Stromal cell of bone marrow (primary cell): ENCODE results near the gene HSF5.
A peak's percentile ranks its signal among the peaks of the same experiment; 100 is the strongest.
"Not testable (repeated sequence)": the region's sequence is repeated elsewhere in the genome, so short reads cannot be mapped to it uniquely, and the experiment has no call there.

Experiments
- DNase-seq: peaks from one replicate; pipeline ENCODE4 v3.0.0-alpha.2; 2012; ENCODE audit warnings: low read depth

Gene HSF5

DNA sequence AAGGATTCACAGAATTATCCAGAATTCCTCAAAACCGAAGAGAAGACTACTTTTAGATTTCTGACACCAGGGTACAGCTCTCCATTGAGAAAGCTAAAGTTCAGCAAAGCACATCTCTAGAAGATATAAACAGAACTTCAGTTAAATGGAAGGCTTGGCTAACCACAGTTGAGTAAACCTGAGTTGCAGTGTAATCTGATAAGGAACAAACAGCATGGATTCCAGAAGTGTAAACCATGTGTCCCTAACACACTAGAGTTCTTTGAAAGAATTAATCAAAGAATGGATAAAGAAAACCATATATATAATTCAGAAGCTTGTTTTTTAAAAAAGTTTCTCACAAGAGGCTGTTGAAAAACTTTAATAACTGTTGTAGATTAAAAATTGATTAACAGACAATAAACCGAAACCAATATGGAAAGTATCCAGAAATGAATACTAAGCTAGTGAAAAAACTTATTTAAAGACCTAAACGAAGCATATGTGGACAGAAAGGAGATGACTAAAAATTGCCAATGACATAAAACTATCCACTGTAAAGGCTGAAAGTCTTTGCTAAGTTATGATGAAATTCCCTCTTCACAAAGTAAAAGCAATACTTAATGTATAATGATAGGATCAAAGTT lies 75.1 kb downstream of the HSF5 start:
- DNase-seq = no peak

GRCh38 chr17:58412064-58412703 lies 76.0 kb downstream of the HSF5 start:
- no peak for DNase-seq

GRCh38 chr17:58411408-58411894 lies 76.8 kb downstream of the HSF5 start:
- DNase-seq = no peak

GRCh38 chr17:58410714-58411407 lies 77.3 kb downstream of the HSF5 start:
- no peak for DNase-seq

DNA sequence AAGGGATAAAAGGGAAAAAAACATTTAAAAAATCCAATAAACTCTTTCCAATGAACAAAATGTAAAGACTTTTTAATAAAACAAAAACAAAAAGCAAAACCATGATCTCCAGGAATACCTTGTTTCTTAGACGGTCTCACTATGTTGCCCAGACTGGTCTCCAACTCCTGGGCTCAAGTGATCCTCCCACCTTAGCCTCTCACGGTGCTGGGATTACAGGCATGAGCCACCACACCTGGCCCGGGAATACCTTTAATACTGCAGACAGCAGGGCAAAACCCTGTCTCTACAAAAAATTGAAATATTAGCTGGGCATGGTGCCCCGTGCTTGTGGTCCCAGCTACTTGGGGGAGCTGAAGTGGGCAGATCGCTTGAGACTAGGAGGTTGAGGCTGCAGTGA lies 78.8 kb downstream of the HSF5 start:
- DNase-seq = no peak

- DNase-seq = no peak
These were observed 84.9 kb downstream of the HSF5 start for GRCh38 chr17:58403311-58403710.

GRCh38 chr17:58402679-58403078 lies 85.5 kb downstream of the HSF5 start:
- no peak for DNase-seq

DNA sequence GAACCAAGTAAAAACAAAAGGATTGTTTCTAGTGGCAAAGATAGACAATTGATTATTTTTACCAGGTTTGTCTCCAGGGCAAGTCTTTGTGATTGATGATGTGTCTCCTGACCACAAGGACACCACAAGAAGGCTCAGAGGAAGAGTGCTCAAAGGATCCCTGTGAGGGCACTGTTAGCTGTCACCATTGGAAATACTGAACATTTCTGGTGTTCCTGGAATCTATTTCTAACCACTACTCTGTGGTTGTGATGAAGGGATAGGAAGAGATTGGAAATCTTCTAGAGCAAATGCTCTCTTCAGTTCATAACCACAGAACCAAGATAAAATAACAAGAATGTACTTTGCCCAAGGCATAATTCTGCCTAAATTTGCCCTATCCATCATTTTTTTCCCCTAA lies 86.2 kb downstream of the HSF5 start:
- peak; percentile 11 for DNase-seq

GRCh38 chr17:58401287-58401686 lies 86.9 kb downstream of the HSF5 start:
- no peak for DNase-seq

- DNase-seq = no peak
These were observed 87.4 kb downstream of the HSF5 start for GRCh38 chr17:58400826-58401225.

- DNase-seq = no peak
These were observed 88.2 kb downstream of the HSF5 start for GRCh38 chr17:58399974-58400373.

GRCh38 chr17:58398574-58399266 lies 89.5 kb downstream of the HSF5 start:
- DNase-seq = no peak

DNA sequence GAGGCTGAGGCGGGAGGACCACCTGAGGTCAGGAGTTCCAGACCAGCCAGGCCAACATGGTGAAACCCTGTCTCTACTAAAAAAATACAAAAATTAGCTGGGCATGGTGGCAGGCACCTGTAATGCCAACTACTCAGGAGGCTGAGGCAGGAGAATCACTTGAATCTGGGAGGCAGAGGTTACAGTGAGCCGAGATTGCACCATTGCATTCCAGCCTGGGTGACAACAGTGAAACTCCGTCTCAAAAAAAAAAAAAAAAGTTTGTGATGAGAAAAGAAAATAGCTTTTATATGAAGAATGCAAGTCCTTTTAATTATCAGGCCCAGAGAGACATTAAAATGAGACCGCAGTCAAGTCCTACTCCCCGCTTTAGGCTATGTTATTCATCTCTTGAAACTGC lies 90.8 kb downstream of the HSF5 start:
- DNase-seq = not testable (repeated sequence)

DNA sequence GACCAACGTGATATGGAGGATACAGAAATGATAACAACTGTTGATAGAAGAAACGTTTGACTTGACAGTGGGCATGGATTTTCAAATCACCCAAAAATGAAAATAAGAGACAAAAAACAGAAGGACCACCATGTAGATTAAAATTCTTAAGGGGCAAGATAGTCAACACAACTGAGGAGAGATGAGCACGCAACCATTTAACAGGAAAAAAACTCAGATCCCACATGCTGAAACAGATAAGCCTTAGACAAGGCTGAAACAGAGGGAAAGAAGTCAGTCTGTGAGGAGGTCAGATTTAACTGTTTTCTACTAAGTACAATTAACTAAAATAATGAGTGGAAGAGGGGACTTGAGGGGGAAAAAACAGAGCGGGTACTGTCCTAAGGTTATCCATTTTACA lies 92.0 kb downstream of the HSF5 start:
- DNase-seq = no peak

DNA sequence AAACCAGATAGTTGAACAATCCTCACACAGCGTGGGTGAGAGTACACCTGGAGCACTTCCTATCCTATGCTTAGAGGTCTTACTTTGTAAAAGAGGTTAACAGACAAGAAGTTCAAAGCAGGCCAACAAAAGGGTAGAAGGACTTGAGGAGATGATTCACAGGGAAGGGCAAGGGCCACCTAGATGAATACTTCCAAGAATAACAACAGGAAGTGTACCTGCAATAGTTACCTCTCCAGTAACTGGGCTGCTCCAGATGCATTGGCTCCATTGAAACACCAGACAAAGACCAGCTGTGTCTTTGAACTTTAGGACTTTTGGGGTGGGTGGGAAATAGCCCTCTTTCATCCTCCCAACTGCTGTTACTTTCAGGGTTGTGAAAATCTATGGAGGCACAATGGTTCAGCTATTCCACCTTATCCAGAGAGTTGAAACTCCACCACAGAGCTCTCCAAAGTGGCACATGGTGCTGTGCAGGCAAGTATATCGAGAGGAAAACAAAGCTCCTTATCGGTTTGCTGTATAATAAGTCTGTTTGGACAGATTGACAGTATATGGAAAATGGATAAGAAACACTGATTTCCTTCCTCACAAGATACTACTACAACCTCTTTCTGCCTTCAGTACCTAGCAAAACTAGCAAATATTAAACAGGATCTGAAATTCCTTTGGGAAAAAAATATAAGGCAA lies 93.5 kb downstream of the HSF5 start:
- DNase-seq = no peak

- DNase-seq = no peak
These were observed 96.8 kb downstream of the HSF5 start for GRCh38 chr17:58391302-58391984.

GRCh38 chr17:58390884-58391283 lies 97.3 kb downstream of the HSF5 start:
- DNase-seq = no peak

DNA sequence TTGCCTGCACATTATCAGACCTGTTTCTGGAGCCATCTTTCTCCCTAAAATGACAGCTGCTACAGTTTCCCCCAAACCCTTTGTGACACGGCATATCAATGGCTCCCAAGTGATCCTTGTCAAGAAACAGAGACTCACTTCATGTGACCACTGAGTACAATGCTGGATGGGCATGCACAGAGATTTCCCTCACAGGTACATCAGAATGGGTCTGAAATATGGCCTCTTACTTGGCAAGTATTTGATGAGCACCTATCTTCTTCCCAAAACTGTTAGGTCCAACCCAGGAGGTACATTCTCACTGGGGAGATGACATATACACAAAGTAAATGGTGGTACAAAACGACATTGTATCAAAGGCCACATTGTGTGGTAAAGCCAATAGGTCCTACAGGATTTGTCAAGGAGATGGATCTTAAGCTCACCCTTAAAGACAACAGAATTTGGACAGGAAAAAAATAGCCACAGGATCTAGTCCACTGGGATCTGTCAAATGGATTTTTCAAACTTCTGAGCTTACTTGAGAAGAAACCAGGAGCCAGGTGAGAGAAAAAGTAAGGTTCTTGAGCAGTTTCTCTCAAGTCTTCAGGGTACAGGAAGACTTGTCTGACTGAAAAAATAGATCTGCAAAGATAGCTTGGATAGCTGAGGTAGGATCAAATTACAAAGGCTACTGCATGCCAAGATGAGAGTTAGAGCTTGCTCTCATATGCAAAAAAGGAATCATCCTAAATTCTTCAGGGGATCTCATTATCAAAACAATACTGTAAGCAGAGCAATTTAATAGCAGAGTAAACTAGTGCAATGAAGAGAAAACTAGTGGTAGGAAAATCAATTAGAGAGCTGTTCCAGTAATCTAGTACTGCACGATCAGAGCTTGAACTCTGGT lies 99.7 kb downstream of the HSF5 start:
- DNase-seq = no peak

DNA sequence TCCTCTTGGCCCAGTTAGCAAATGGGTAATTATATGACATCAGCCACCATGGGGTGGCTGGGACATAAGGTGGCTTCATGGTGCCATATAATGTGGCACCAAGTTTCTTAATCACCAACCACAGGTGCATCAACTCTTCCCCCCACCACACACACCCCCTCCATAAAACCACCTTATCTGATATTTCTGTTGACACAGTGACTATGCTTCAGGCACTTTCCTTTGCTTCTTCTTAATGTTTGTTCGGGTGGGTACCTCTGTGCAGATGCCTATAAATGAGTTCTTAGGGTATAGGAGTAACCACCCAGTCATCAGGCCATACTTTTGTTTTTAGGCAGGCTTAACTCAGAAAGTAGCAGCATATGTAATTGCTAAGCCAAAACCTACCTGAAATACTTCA lies 100.4 kb downstream of the HSF5 start:
- DNase-seq = no peak

- no peak for DNase-seq
These were observed 101.5 kb downstream of the HSF5 start for GRCh38 chr17:58386708-58387107.
